HG03575 (cell line): ENCODE data around the gene MED14.
"Not testable (repeated sequence)": the region's sequence is repeated elsewhere in the genome, so short reads cannot be mapped to it uniquely, and the experiment has no call there.

ENCODE experiments used
- ATAC-seq: cut with Tn5 transposase; IDR thresholded peaks from one replicate; pipeline ENCODE4 v1.9.1; 2021; ENCODE audit not compliant: unreplicated experiment, insufficient number of reproducible peaks, low FRiP score; ENCODE audit errors: extremely low read depth

MED14 gene

GRCh38 chrX:40735325-40736169 is at the start of gene MED14:
MED14 (minus strand) TSS chrX:40735542; CDS start chrX:40735412, 130 bp downstream.
- peak; percentile 80 for ATAC-seq

GRCh38 chrX:40784516-40785151 is 49.3 kb upstream of the MED14 start:
- ATAC-seq, result no peak

- not testable (repeated sequence) for ATAC-seq
Observed at GRCh38 chrX:40782644-40783259, 47.4 kb upstream of the MED14 start.

GRCh38 chrX:40780951-40781350 is 45.6 kb upstream of the MED14 start:
- ATAC-seq, result no peak

- ATAC-seq, result no peak
Observed at GRCh38 chrX:40780082-40780481, 44.7 kb upstream of the MED14 start.

GRCh38 chrX:40778861-40779575 is 43.7 kb upstream of the MED14 start:
- no peak for ATAC-seq

- ATAC-seq, result no peak
Observed at GRCh38 chrX:40773809-40774208, 38.5 kb upstream of the MED14 start.

GRCh38 chrX:40773188-40773587 is 37.8 kb upstream of the MED14 start:
- ATAC-seq, result no peak

GRCh38 chrX:40772290-40772689 is 36.9 kb upstream of the MED14 start:
- no peak for ATAC-seq

- no peak for ATAC-seq
Observed at GRCh38 chrX:40761762-40762161, 26.4 kb upstream of the MED14 start.

GRCh38 chrX:40759374-40759773 is 24.0 kb upstream of the MED14 start:
- ATAC-seq, result no peak

- ATAC-seq, result no peak
Observed at GRCh38 chrX:40757058-40757457, 21.7 kb upstream of the MED14 start.

GRCh38 chrX:40755291-40756249 is 20.2 kb upstream of the MED14 start:
- ATAC-seq, result no peak

- ATAC-seq, result no peak
Observed at GRCh38 chrX:40749681-40750494, 14.5 kb upstream of the MED14 start.

- no peak for ATAC-seq
Observed at GRCh38 chrX:40748977-40749376, 13.6 kb upstream of the MED14 start.

GRCh38 chrX:40746521-40746920 is 11.2 kb upstream of the MED14 start:
- ATAC-seq, result no peak

GRCh38 chrX:40736170-40736505 is 796 bp upstream of the MED14 start:
- ATAC-seq, result no peak

GRCh38 chrX:40734971-40735324 is 394 bp downstream of the MED14 start:
- ATAC-seq, result no peak
